RWPE2 (cell line): ENCODE results near the gene RPTOR.

ENCODE experiments used
- ATAC-seq: fragments of 200-7000 bp; cut with Tn5 transposase; 3 replicates; pipeline ENCODE4 v1.9.1; 2021; ENCODE audit warnings: low read depth
- DNase-seq: peaks from one replicate; pipeline ENCODE4 v3.0.0-alpha.2; 2020; ENCODE audit warnings: low spot score
- H3K27ac ChIP-seq: fragments of 450-650 bp; 2 replicates; pipeline ENCODE4 v1.5.1; 2017; ENCODE audit warnings: mild to moderate bottlenecking; ENCODE audit not compliant: poor library complexity, severe bottlenecking
- H3K27me3 ChIP-seq: fragments of 250-450 bp; sonication (Bioruptor Pico); 2 replicates; pipeline ENCODE4 v1.5.1; 2021; ENCODE audit warnings: mild to moderate bottlenecking, moderate library complexity; ENCODE audit not compliant: insufficient read depth, poor library complexity, severe bottlenecking
- H3K36me3 ChIP-seq: fragments of 250-450 bp; sonication (Bioruptor Pico); 2 replicates; pipeline ENCODE4 v1.5.1; 2020; ENCODE audit warnings: low read depth, mild to moderate bottlenecking, moderate library complexity
- H3K4me1 ChIP-seq: fragments of 250-450 bp; sonication (Bioruptor Pico); 2 replicates; pipeline ENCODE4 v1.5.1; 2021; ENCODE audit warnings: mild to moderate bottlenecking, moderate library complexity; ENCODE audit not compliant: insufficient read depth, poor library complexity, severe bottlenecking
- H3K4me3 ChIP-seq: fragments of 250-450 bp; sonication (Bioruptor Pico); 2 replicates; pipeline ENCODE4 v1.5.1; 2021; ENCODE audit warnings: mild to moderate bottlenecking, moderate library complexity; ENCODE audit not compliant: severe bottlenecking
- H3K9me3 ChIP-seq: fragments of 250-450 bp; sonication (Bioruptor Pico); 2 replicates; pipeline ENCODE4 v1.5.1; 2021; ENCODE audit warnings: mild to moderate bottlenecking, moderate library complexity; ENCODE audit not compliant: severe bottlenecking
- TF ChIP-seq, protein P1 (sequence below): fragments of 450-650 bp; IDR thresholded peaks from one replicate; pipeline ENCODE4 v1.5.1; 2017; ENCODE audit warnings: mild to moderate bottlenecking, moderate library complexity; ENCODE audit not compliant: poor library complexity, severe bottlenecking

The RPTOR gene

DNA sequence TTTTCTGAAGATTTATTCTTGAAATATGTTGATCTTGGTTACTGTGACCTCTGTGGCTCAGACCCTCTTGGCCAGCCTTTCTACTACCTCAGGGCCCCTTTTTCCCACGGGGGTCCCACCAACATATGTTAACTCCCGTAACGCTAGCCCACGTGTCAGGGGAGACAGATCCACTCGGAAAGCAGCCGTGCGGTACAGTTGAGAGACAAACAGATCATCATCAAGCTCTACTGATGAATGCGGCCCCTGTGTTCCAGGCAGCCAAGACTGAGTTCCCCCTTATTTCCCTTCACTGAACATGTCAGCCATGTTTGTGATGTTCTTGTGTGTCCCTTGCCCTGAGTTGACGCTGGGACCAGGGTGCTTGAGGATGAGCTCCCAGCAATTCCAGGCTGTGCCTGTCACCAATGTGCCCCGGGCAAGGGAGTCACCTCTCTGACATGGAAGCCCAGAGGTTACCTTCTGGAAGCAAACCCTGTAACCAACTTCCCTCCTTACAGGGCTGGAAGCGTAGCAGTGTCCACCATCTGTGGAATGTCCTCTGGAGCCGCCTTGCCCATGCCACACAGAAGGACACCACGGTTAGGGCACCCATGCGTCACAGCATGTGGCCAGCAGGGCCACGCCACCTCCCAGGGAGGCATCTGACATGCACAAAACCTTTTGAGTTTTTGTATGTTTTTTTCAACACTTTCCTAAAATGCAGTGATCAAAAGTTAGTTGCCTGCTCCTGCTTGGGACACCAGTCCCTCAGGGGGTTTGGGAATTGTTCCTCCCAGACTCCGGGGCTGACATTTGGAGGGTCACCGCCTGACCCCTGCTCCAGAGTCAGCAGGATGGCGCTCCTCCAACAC, 253.3 kb downstream of the RPTOR start:
- no peak for DNase-seq
- Histone ChIP-seq H3K27ac (no peak overlapping the region), H3K36me3 (no peaks in the 10 kb centered on the region), H3K4me3 (no peak overlapping the region), H3K27me3 (no peaks in the 10 kb centered on the region), H3K9me3 (no peaks in the 10 kb centered on the region), H3K4me1 (peaks cover 13% of the 10 kb centered on the region)
- no peak for ATAC-seq
- TF ChIP-seq, protein P1, sequence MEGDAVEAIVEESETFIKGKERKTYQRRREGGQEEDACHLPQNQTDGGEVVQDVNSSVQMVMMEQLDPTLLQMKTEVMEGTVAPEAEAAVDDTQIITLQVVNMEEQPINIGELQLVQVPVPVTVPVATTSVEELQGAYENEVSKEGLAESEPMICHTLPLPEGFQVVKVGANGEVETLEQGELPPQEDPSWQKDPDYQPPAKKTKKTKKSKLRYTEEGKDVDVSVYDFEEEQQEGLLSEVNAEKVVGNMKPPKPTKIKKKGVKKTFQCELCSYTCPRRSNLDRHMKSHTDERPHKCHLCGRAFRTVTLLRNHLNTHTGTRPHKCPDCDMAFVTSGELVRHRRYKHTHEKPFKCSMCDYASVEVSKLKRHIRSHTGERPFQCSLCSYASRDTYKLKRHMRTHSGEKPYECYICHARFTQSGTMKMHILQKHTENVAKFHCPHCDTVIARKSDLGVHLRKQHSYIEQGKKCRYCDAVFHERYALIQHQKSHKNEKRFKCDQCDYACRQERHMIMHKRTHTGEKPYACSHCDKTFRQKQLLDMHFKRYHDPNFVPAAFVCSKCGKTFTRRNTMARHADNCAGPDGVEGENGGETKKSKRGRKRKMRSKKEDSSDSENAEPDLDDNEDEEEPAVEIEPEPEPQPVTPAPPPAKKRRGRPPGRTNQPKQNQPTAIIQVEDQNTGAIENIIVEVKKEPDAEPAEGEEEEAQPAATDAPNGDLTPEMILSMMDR: no peak

DNA sequence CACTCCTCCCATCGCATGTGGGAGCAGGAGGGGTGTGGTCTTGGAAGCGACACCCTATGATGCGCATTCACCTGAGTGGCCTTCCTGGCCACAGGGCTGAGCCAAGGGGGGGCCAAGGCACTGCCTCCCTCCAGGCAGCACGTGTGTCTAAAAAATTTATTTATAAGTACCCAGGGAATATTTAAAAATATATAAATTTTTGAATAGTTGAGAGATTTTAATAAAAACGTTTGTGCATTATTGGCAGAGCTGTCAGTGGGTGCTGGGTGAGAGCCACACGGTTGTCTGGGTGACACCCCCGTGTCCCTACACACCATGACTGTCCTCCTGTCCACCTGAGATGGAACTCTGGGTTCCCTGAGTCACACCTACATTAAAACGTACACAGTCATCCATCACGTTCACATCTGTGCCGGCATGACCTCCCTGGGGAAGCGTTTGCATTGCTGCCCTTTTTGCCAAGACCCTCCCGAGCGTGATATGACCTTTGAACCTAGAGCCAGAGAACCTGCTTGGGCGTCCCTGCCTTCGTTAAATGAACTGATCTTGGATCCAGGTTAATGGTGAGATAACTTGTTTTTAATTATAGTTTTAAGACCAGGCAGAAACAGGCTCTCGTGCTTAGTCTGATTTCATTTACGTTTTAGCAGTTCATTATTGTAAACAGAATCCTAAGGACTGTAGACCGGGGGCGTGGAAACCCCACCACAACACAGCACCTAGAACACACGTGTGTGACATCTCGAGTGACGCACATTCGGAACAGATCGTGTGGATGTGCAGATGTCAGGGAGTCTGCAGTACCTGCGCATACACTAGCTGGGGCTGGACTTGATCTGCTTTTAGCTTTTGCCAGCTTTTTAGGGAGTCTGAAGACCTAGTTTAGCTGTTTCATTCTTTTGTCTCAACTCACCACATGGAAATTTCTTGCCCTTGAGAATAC, 254.2 kb downstream of the RPTOR start:
- Histone ChIP-seq H3K4me3 (no peak overlapping the region), H3K4me1 (peaks cover 4% of the 10 kb centered on the region), H3K27ac (no peak overlapping the region), H3K9me3 (no peaks in the 10 kb centered on the region), H3K27me3 (no peaks in the 10 kb centered on the region), H3K36me3 (no peaks in the 10 kb centered on the region)
- DNase-seq: no peak
- no peak for ATAC-seq
- TF ChIP-seq, protein P1: no peak

DNA sequence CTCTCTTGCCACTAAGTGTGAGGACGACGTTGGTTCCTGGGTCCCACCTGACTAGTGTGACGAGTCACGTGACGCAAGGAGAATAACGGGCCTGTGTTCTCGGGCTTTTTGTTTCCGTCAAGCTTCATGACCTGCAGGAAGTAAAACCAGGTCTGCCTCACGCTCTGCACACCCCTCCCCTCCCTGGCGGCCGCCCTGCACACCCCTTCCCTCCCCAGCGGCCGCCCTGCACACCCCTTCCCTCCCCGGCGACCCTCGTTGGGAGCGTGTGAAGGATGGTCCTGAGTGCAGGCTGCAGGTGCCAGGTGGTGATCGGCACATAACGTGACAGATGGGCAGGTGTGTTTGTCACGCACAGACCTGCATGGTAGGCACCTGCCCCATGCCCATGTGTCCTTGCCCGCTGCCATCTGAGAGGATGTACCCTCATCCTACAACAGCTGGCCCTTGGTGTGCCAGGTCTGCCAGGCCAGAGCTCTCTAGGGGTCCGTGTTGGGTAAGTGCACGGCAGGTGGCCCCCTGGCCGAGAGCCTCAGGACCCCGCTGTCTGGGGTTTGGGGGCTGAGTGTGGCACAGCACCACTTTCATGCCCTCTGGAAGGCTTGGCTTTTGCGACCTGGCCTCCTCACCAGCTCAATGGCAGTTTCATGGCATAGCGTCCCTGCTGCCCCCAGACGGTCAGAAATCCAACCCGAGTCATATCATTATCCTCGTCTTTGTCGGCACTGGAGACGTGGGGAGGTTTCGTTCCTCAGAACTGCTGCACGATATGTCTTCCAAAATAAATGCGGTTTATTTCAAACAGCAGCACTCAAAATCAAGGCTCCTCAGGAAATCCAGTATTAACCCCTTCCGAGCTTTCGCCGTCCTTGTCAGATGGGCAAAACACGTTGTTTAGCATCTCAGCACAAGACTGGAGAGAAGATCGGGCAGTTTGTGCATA, 255.2 kb downstream of the RPTOR start:
- Histone ChIP-seq H3K27me3 (no peaks in the 10 kb centered on the region), H3K36me3 (no peaks in the 10 kb centered on the region), H3K4me3 (no peak overlapping the region), H3K9me3 (no peaks in the 10 kb centered on the region), H3K27ac (no peak overlapping the region), H3K4me1 (no peaks in the 10 kb centered on the region)
- TF ChIP-seq, protein P1: no peak
- no peak for ATAC-seq
- no peak for DNase-seq

DNA sequence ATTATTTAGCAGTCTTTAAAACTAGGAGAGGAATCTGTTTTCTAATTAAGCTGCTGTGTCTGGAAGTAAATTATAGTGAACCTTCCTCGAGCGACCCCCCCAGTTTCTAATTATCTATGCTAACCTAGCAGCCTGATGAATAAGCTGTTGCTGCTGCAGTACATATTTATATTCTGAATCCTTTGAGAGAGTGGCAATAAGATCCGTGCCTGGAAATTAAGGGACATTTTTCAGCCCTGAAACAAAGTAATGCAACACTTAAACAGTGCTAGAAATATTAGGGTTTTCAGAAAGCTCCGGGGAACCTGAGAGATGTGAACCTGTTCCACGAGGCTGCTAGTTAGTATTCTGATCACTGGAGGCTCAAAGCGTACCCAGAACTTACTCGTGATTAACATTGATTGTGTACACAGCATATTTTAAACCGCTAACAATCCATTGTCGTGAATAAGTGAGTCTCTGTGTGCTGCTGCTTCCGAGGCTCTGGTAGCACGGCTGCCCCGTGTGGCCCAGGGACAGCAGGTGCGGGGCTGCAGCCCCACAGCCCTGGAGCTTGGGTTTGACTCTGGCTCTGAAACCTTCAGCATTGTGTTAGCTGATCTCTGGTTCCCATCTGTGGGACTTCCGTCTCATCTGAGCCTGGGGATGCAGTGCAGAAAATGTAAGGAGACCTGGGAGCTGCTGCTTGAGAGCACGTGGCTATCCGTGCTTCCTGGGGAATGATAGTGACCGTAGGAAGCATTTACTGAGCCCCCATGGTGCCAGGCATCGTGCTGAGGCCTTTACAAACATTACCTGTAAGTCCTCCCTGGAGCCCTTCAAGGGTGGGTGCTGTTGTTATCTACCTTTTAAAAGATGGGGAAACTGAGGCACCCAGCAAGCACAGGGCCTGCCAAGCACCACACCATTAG, 256.1 kb downstream of the RPTOR start:
- DNase-seq: no peak
- TF ChIP-seq, protein P1: no peak
- no peaks in the 10 kb centered on the region for H3K27me3 ChIP-seq

More for the DNA sequence above, 256.1 kb downstream of the RPTOR start:
- H3K4me1 ChIP-seq: no peaks in the 10 kb centered on the region
- no peaks in the 10 kb centered on the region for H3K36me3 ChIP-seq
- no peak overlapping the region for H3K4me3 ChIP-seq
- H3K27ac ChIP-seq: no peak overlapping the region
- no peaks in the 10 kb centered on the region for H3K9me3 ChIP-seq
- ATAC-seq: no peak
